Ascending aorta (tissue), 2 donors: Measurements from ENCODE around the gene PEX16. TPM values are rescaled to one million over a fixed set of nuclear protein-coding genes. Genes with fewer than 3 reads are reported as not detected.

ENCODE experiments used
- DNase-seq, 2 donors: peaks; one replicate each; pipeline ENCODE4 v3.0.0-alpha.2; 2019; ENCODE audit warnings: low spot score in 2 of 2
- H3K27ac ChIP-seq, 2 donors: fragments of 200-600 bp; sonication (generic); one replicate each; pipeline ENCODE4 v1.5.1; 2016 to 2017; ENCODE audit warnings: mild to moderate bottlenecking in 1 of 2
- H3K27me3 ChIP-seq: fragments of 200-600 bp; sonication (generic); one replicate; pipeline ENCODE4 v1.5.1; 2017
- H3K36me3 ChIP-seq, 2 donors: fragments of 200-600 bp; sonication (generic); one replicate each; pipeline ENCODE4 v1.5.1; 2016
- H3K4me1 ChIP-seq, 2 donors: fragments of 200-600 bp; sonication (generic); one replicate each; pipeline ENCODE4 v1.5.1; 2016 to 2017; ENCODE audit warnings: mild to moderate bottlenecking in 1 of 2
- H3K4me3 ChIP-seq, 2 donors: fragments of 200-600 bp; sonication (generic); one replicate each; pipeline ENCODE4 v1.5.1; 2016 to 2017; ENCODE audit warnings: mild to moderate bottlenecking in 1 of 2
- H3K9me3 ChIP-seq, 2 donors: fragments of 200-600 bp; sonication (generic); one replicate each; pipeline ENCODE4 v1.5.1; 2016
- intact Hi-C: fragments of 100-400 bp; cut with DNase I; formaldehyde crosslinking; loops from one replicate; pipeline ENCODE4 v1.15.1; 2023
- total RNA-seq: library from RNA; depleted of rRNA; stranded (reverse); fragments of >200 nt; gene quantifications from one replicate; pipeline ENCODE4 v1.1.0, GENCODE V29; 2016
- TF ChIP-seq, protein P1 (sequence below), 3 experiments: fragments of 200-600 bp in 2 of 3; fragments of 450-650 bp in 1 of 3; sonication (generic) in 2 of 3; IDR thresholded peaks; one replicate each; pipeline ENCODE4 v1.5.1; 2016 to 2019; ENCODE audit warnings: antibody characterized with exemption in 3 of 3, mild to moderate bottlenecking in 1 of 3, moderate library complexity in 1 of 3

Gene PEX16
- total RNA-seq, 1 donor from 2014 or later, result 77.9 TPM

DNA sequence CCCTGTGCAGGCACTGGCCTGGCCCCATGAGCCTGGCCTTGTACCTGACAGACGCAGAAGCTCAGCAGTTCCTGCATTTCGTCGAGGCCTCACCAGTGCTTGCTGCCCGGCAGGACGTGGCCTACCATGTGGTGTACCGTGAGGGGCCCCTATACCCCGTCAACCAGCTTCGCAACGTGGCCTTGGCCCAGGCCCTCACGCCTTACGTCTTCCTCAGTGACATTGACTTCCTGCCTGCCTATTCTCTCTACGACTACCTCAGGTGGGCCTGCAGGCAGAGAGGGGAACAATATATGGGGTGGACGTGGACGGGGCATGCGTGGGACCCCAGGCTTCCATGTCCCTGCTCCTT lies 9.6 kb upstream of the PEX16 start:
- DNase-seq, result no peak
- H3K4me1 ChIP-seq, result peaks cover 8 to 11% of the 10 kb centered on the region in 2 donors
- H3K4me3 ChIP-seq, result no peak overlapping the region
- H3K27ac ChIP-seq, result no peak overlapping the region
- intact Hi-C loops, result no loop called here
- TF ChIP-seq, protein P1, sequence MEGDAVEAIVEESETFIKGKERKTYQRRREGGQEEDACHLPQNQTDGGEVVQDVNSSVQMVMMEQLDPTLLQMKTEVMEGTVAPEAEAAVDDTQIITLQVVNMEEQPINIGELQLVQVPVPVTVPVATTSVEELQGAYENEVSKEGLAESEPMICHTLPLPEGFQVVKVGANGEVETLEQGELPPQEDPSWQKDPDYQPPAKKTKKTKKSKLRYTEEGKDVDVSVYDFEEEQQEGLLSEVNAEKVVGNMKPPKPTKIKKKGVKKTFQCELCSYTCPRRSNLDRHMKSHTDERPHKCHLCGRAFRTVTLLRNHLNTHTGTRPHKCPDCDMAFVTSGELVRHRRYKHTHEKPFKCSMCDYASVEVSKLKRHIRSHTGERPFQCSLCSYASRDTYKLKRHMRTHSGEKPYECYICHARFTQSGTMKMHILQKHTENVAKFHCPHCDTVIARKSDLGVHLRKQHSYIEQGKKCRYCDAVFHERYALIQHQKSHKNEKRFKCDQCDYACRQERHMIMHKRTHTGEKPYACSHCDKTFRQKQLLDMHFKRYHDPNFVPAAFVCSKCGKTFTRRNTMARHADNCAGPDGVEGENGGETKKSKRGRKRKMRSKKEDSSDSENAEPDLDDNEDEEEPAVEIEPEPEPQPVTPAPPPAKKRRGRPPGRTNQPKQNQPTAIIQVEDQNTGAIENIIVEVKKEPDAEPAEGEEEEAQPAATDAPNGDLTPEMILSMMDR (IDR thresholded peaks at IDR 0.05), result no peak
- no peaks in the 10 kb centered on the region for H3K9me3 ChIP-seq
- peaks cover 7 to 8% of the 10 kb centered on the region in 2 donors for H3K36me3 ChIP-seq
- H3K27me3 ChIP-seq, result peaks cover 10% of the 10 kb centered on the region

DNA sequence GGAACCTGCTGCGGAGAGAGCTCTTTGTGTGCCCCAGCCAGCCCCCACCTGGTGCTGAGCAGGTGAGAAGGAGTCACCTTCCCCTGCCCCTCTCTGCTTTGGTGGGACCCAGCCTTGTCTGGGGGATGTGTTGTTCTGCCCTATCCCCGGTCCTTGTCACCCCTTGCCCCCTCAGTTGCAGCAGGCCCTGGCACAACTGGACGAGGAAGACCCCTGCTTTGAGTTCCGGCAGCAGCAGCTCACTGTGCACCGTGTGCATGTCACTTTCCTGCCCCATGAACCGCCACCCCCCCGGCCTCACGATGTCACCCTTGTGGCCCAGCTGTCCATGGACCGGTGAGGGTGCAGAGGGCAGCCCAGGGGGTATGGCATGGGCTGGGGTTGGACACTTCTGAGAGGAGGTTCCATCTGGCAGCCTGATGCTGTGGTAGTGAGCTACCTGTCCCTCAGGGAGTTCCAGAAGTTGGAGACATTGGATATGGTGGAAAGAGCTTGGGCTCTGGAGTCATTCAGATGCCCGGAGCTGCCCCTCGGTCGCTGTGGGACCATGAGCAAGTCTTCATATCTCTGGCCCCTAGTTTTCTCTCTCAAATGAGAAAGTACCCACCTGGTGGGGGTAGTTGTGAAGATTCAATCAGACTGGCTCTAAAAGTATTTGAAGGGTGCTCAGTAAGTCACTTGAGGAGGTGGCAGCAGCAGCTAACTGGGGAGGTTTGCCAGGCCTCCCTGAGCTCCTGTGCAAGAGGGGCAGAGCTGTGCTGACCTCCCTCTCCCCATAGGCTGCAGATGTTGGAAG lies 9.1 kb upstream of the PEX16 start:
- no peak overlapping the region for H3K27ac ChIP-seq
- peaks cover 11 to 12% of the 10 kb centered on the region in 2 donors for H3K4me1 ChIP-seq
- no peaks in the 10 kb centered on the region for H3K9me3 ChIP-seq
- no peak for DNase-seq
- H3K27me3 ChIP-seq, result peaks cover 16% of the 10 kb centered on the region
- H3K4me3 ChIP-seq, result no peak overlapping the region
- intact Hi-C loops, result no loop called here
- TF ChIP-seq, protein P1 (IDR thresholded peaks at IDR 0.05), result no peak
- peaks cover 2 to 7% of the 10 kb centered on the region in 2 donors for H3K36me3 ChIP-seq

- TF ChIP-seq, protein P1 (IDR thresholded peaks at IDR 0.05), result no peak
- Histone ChIP-seq H3K4me3 (no peak overlapping the region), H3K27ac (no peak overlapping the region), H3K4me1 (peaks cover 11 to 12% of the 10 kb centered on the region in 2 donors), H3K27me3 (peaks cover 17% of the 10 kb centered on the region), H3K9me3 (no peaks in the 10 kb centered on the region), H3K36me3 (peaks cover 0 to under 1% of the 10 kb centered on the region in 2 donors)
- DNase-seq, result no peak
- intact Hi-C loops, result no loop called here
Observed at GRCh38 chr11:45926001-45926401, 8.3 kb upstream of the PEX16 start.

DNA sequence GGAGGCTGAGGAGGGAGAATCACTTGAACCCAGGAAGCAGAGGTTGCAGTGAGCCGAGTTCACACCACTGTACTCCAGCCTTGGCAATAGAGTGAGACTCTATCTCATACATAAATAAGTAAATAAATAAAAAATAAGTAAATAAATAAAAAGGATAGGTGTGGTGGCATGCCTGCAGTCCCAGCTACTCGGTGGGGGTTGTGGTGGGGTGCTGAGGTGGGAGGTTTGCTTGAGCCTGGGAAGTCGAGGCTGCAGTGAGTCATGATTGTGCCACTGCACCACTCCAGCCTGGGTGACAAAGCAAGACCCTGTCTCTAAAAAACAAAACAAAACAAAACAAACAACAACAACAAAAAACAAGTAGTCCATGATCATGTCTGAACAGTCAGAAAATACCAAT lies 7.9 kb upstream of the PEX16 start:
- H3K9me3 ChIP-seq, result no peaks in the 10 kb centered on the region
- H3K4me1 ChIP-seq, result peaks cover 11 to 12% of the 10 kb centered on the region in 2 donors
- no peak for DNase-seq
- TF ChIP-seq, protein P1 (IDR thresholded peaks at IDR 0.05), result no peak
- H3K36me3 ChIP-seq, result no peaks in the 10 kb centered on the region
- H3K27ac ChIP-seq, result no peak overlapping the region
- intact Hi-C loops, result no loop called here
- peaks cover 17% of the 10 kb centered on the region for H3K27me3 ChIP-seq
- H3K4me3 ChIP-seq, result no peak overlapping the region

GRCh38 chr11:45924927-45925326 lies 7.2 kb upstream of the PEX16 start:
- no peak for DNase-seq
- Histone ChIP-seq H3K27me3 (peaks cover 17% of the 10 kb centered on the region), H3K27ac (no peak overlapping the region), H3K4me1 (peaks cover 11 to 12% of the 10 kb centered on the region in 2 donors), H3K4me3 (no peak overlapping the region), H3K9me3 (no peaks in the 10 kb centered on the region), H3K36me3 (no peaks in the 10 kb centered on the region)
- intact Hi-C loops, result no loop called here
- TF ChIP-seq, protein P1 (IDR thresholded peaks at IDR 0.05), result no peak
